Stomach smooth muscle (tissue), 2 donors: ENCODE data around the gene LRRC70.

Experiments
- H3K27ac ChIP-seq: one replicate; pipeline ENCODE4 v1.7.0; 2013; ENCODE audit warnings: mild to moderate bottlenecking, low read length, inconsistent platforms
- H3K27me3 ChIP-seq, 2 donors: one replicate each; pipeline ENCODE4 v1.7.0; 2013; ENCODE audit warnings: low read length in 2 of 2; ENCODE audit not compliant: insufficient read depth in 2 of 2, control insufficient read depth in 1 of 2
- H3K36me3 ChIP-seq, 2 donors: one replicate each; pipeline ENCODE4 v1.7.0; 2013; ENCODE audit warnings: low read length in 2 of 2; ENCODE audit not compliant: control insufficient read depth in 2 of 2, insufficient read depth in 2 of 2
- H3K4me1 ChIP-seq: one replicate; pipeline ENCODE4 v1.7.0; 2013; ENCODE audit warnings: low read length; ENCODE audit not compliant: control insufficient read depth, insufficient read depth
- H3K4me3 ChIP-seq, 2 donors: one replicate each; pipeline ENCODE4 v1.7.0; 2013; ENCODE audit warnings: low read length in 2 of 2
- H3K9ac ChIP-seq, 2 donors: one replicate each; pipeline ENCODE4 v1.7.0; 2013; ENCODE audit warnings: low read length in 2 of 2, mild to moderate bottlenecking in 1 of 2
- H3K9me3 ChIP-seq, 2 donors: one replicate each; pipeline ENCODE4 v1.7.0; 2013; ENCODE audit warnings: low read length in 2 of 2; ENCODE audit not compliant: control insufficient read depth in 2 of 2
- donor health status: healthy.
- donor health status: Pancreatic carcinoma.

Gene LRRC70, protein sequence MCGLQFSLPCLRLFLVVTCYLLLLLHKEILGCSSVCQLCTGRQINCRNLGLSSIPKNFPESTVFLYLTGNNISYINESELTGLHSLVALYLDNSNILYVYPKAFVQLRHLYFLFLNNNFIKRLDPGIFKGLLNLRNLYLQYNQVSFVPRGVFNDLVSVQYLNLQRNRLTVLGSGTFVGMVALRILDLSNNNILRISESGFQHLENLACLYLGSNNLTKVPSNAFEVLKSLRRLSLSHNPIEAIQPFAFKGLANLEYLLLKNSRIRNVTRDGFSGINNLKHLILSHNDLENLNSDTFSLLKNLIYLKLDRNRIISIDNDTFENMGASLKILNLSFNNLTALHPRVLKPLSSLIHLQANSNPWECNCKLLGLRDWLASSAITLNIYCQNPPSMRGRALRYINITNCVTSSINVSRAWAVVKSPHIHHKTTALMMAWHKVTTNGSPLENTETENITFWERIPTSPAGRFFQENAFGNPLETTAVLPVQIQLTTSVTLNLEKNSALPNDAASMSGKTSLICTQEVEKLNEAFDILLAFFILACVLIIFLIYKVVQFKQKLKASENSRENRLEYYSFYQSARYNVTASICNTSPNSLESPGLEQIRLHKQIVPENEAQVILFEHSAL

DNA sequence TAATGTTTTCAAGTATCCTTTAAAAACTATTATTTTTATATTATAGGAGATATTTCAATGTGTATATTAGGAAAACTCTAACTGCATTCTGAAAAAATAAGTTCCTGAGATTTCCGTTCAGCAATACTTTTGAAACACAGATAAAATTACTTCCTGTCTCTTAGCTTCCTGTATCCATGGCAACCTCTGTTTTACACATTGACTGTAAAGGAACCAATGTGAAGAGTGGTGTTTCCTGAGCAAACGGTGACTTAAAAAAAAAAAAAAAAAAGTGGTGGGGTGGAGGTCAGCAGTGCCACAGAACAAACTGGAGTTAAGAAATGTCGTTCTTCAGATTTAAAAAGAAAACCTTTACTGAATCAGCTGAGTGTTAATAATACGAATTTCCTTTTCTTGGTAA lies at the start of gene LRRC70:
Gene LRRC70 (plus strand): TSS at position 280 of the 400 bp plus-strand sequence. CDS start 620 bp downstream, outside the sequence.
- H3K27me3 ChIP-seq, result no peaks in the 10 kb centered on the region
- H3K4me3 ChIP-seq, result no peak within 1 kb of the TSS
- H3K9me3 ChIP-seq, result no peaks in the 10 kb centered on the region
- no peak within 1 kb of the TSS for H3K9ac ChIP-seq
- no peaks in the 10 kb centered on the region for H3K4me1 ChIP-seq
- H3K27ac ChIP-seq, result no peak within 1 kb of the TSS
- H3K36me3 ChIP-seq, result peaks cover 0 to 3% of the 10 kb centered on the region in 2 donors

DNA sequence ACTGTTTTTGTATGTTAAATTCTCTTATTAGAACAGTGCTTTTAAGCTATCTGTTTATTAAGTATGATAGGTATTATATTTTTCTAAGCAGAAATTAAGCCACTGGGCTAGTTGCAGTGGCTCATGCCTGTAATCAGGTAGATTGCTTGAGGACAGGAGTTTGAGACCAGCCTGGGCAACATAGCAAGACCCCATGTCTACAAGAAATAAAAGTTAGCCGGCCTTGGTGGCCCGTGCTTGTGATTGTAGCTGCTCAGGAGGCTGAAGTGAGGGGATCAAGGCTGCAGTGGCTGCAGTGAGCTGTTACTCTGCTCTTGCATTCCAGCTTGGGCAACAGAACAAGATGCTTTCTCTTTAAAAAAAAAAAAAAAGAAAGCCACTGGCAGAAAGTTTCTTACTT lies 45.0 kb upstream of the LRRC70 start:
- H3K27me3 ChIP-seq, result no peaks in the 10 kb centered on the region
- peaks cover 2 to 6% of the 10 kb centered on the region in 2 donors for H3K36me3 ChIP-seq
- no peak overlapping the region for H3K4me3 ChIP-seq
- no peaks in the 10 kb centered on the region for H3K4me1 ChIP-seq
- no peaks in the 10 kb centered on the region for H3K9me3 ChIP-seq
- H3K27ac ChIP-seq, result no peak overlapping the region
- H3K9ac ChIP-seq, result no peak overlapping the region

DNA sequence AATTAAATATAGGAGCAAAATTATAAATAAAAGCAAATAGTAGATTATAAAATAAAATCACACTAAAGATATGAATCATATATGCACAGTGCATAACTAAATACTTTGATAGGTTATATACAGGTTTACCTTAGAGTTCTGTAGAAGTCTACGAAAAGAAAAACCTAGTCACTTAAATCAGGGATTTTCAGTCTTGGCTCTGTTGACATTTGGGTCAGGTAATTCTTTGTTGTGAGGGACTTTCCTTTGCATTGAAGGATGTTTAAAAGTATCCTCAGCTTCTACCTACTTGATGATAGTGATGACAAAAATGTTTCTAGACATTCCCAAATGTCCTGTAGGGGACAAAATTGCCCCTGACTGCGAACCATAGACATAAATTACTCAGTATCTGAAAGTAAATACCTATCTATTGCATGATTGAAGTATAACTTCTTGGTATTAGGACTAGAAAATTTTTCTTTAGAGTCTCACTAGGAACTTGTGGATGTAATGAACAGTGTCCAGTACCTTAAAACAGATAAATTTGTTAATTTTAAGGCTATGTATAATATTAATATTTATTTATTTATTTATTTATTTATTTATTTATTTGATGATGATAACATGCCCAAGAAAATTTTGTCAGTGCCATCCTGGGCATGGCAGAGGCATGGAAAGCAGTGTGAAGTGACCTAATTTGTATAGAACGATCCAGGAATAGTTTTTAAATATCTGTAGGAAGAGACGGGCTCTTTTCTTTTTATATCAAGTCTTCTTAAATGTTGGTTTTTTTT lies 44.0 kb upstream of the LRRC70 start:
- Histone ChIP-seq H3K27ac (no peak overlapping the region), H3K36me3 (peaks cover 4 to 6% of the 10 kb centered on the region in 2 donors), H3K27me3 (no peaks in the 10 kb centered on the region), H3K4me1 (no peaks in the 10 kb centered on the region), H3K4me3 (no peak overlapping the region), H3K9ac (no peak overlapping the region), H3K9me3 (no peaks in the 10 kb centered on the region)

DNA sequence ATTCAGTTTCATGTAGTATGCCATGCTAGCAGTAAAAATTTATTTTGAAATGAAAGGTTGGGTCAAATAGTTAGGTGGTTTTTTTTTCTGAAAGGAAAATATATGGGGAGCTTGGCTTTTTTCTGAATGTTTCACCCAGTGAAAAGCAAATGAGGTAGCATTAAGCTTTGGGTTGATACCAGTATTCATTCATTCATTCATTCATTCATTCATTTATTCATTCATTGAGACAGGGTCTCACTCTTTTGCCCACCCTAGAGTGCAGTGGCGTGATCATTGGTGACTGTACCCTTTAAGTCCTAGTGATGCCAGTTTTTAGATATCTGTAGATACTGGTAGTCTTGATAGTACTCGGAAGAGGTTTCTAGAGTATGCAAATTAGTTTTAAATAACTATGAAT lies 42.4 kb upstream of the LRRC70 start:
- Histone ChIP-seq H3K27me3 (no peaks in the 10 kb centered on the region), H3K4me3 (no peak overlapping the region), H3K4me1 (no peaks in the 10 kb centered on the region), H3K9me3 (no peaks in the 10 kb centered on the region), H3K36me3 (peaks cover 0 to 4% of the 10 kb centered on the region in 2 donors), H3K27ac (no peak overlapping the region), H3K9ac (no peak overlapping the region)

DNA sequence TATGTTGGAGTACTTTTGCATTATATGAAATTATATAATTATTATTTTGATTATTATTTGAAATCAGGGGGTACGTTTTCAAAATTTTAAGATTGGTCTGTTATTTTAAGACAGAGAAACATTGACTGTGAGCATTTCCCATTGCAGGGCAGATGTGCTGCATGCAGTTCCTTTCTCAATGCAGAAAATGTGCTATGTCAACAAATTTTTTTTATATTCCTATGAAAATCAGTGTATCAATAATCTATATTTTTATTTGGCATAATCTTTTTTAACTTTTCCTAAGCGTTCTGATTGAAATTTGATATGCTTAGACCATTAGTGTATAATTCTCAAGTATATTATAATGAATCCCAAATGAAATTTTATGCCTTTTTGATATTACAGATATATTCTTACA lies 41.8 kb upstream of the LRRC70 start:
- Histone ChIP-seq H3K27me3 (no peaks in the 10 kb centered on the region), H3K36me3 (peaks cover 0 to 4% of the 10 kb centered on the region in 2 donors), H3K27ac (no peak overlapping the region), H3K4me1 (no peaks in the 10 kb centered on the region), H3K9ac (no peak overlapping the region), H3K4me3 (no peak overlapping the region), H3K9me3 (no peaks in the 10 kb centered on the region)

DNA sequence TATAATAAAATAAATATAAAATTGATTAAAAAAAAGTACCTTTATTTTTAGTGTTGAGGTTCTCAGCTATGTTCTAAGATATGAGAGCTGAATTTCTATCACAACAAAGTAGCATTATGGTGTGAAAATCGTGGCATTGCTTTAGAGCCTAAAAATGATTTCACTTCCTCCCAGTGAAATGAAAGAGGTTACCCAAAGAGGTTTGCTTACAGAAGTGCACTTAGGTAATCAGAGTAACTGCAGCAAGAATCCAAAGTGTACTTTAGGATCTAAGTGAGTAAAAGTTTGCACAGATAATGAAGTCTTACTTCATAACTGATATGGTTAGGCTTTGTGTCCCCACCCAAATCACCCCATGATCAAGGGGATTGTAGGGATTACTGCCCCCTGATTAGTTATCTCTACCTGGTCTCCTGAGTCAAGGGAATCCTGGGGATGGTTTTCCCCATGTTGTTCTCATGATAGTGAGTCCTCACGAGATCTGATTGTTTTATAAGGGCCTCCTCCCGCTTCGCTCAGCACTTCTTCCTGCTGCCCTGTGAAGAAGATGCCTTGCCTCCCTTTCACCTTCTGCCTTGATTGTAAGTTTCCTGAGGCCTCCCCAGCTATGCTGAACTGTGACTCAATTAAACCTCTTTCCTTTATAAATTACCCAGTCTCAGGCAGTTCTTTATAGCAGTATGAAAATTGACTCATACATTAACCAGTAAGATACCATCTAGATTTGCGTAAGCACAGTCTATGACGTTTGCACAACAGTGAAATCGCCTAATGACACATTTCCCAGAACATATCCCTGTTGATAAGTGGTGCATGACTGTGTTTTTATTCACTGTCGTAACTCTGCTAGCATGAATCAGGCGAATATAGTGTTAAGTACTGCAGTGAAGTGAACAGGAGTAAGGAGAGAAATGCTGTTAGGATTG lies 40.3 kb upstream of the LRRC70 start:
- peaks cover 0 to 4% of the 10 kb centered on the region in 2 donors for H3K36me3 ChIP-seq
- no peaks in the 10 kb centered on the region for H3K4me1 ChIP-seq
- H3K27ac ChIP-seq, result no peak overlapping the region

DNA sequence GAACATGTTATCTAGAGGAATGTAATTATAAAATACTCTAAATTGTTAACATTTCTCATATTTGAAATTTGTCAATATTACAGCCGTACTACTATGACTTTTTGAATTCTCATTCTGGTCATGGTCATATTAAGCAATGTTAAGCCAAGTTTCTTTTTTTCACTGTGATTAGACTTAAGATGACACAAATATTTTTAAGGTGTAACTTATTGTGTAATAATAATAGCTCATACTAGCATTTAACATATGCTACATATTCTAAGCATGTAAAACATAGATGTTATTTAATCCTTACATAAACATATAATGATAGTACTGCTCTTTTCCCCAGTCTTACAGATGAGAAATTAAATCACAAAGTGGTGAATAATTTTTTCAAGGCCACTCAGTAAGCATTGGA lies 35.9 kb upstream of the LRRC70 start:
- Histone ChIP-seq H3K36me3 (peaks cover 0 to 4% of the 10 kb centered on the region in 2 donors), H3K9ac (no peak overlapping the region), H3K9me3 (no peaks in the 10 kb centered on the region), H3K4me3 (no peak overlapping the region), H3K27ac (no peak overlapping the region), H3K4me1 (no peaks in the 10 kb centered on the region), H3K27me3 (no peaks in the 10 kb centered on the region)

More for the DNA sequence above, 40.3 kb upstream of the LRRC70 start:
- H3K27me3 ChIP-seq, result no peaks in the 10 kb centered on the region
- no peak overlapping the region for H3K9ac ChIP-seq
- H3K4me3 ChIP-seq, result no peak overlapping the region
- no peaks in the 10 kb centered on the region for H3K9me3 ChIP-seq

DNA sequence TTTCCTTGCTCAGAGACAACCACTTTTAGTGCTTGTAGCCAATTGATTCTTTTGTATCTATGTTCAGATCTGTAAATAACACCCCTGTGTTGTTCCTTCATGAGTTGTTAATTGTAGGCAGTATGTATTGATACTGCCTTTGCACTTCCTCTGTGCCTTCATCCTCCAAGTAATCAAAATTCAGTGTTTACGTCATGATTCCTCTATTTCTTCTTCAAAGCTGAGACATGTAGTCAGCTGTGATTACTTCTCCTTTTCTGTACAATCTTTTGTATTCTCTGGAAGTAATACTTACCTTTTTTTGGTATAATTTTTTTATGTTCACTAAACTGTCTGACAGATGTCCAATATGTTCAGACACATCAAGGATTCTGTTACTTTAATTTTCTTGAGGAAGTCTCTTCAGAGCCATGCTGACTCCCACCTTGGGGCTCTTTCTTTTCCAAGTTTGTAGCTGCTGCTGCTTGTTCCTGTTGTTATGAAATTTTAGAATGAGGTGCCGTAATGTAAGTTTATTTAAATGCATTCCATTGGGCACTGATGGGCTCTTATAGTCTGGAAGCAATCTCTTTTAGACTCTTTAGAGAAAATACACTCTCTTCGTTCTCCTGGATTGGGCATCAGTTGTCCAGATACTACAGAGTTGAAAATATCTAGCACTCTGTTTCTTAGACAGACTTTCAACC lies 30.5 kb upstream of the LRRC70 start:
- Histone ChIP-seq H3K27ac (no peak overlapping the region), H3K4me1 (no peaks in the 10 kb centered on the region), H3K9me3 (no peaks in the 10 kb centered on the region), H3K4me3 (no peak overlapping the region), H3K9ac (no peak overlapping the region), H3K36me3 (peaks cover 0 to under 1% of the 10 kb centered on the region in 2 donors), H3K27me3 (no peaks in the 10 kb centered on the region)

DNA sequence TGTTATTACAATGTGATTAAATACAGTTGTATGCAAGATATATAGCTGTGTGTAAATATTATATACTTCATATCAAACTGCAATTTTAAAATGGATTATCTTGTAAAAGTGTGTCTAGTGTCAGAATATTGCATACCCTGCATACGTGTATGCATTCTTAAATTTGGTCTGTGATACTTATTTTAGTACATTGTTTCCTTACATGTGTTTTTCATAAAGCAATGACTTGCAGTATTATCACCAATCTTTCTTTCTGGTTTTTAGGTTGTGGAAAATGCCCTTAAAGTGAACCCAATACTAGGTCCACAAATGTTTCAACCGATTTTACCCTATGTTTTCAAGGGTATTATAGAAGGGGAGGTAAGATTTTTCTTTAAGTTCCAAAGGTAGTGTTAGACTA lies 28.5 kb upstream of the LRRC70 start:
- no peaks in the 10 kb centered on the region for H3K27me3 ChIP-seq
- H3K4me1 ChIP-seq, result no peaks in the 10 kb centered on the region
- peaks cover 0 to 5% of the 10 kb centered on the region in 2 donors for H3K36me3 ChIP-seq
- H3K9me3 ChIP-seq, result no peaks in the 10 kb centered on the region
- H3K4me3 ChIP-seq, result no peak overlapping the region
- H3K27ac ChIP-seq, result no peak overlapping the region
- no peak overlapping the region for H3K9ac ChIP-seq
